H1 (cell line): ENCODE measurements around the gene LIX1L.

Experiments used
- CREB1 ChIP-seq: IDR thresholded peaks from 2 replicates; pipeline ENCODE4 v1.6.1; 2012; ENCODE audit warnings: inconsistent platforms
- POLR2AphosphoS5 ChIP-seq: IDR thresholded peaks from 2 replicates; pipeline ENCODE4 v1.6.1; 2011; ENCODE audit warnings: low read depth, low read length

- TF ChIP-seq CREB1 (no peak), POLR2AphosphoS5 (no peak)
Observed at GRCh38 chr1:145891587-145892485, 66.0 kb downstream of the LIX1L start.
